ENCODE data around the gene CHRND.

Gene CHRND

GRCh38 chr2:232488097-232488711 lies 37.8 kb upstream of the CHRND start:
- no peak for DNase-seq (ENCODE audit: low spot score)

DNA sequence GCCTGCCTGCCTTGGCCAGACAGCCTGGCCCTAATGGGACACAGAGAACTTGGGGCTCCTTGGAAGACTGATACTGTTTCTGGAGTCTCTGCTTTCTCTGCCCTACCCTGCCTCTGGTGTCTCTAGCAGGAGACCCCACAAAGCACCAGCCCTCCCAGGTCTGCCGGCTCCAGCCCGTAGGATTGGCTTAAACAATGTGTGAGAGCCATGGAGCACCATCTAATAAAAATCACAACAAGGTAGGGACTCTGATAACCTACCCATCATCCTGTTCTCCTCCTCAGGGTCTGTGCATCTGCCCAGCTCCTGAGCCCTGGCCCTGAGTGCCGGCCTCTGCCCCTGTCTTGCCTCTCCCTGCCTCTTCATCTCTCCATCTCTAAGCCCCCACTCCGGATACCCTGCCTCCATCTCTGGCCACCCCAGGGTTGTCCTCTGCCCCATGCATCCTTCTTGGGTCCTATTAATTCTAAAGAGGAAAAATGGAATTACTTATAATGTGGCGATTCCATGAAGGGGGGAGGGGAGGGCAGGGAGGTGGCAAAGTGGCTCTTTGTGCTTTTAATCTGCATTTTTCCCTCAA lies 37.1 kb upstream of the CHRND start:
- DNase-seq (ENCODE audit: low spot score), result no peak

- DNase-seq (ENCODE audit: low spot score), result no peak
Measured at GRCh38 chr2:232489516-232490220, 36.3 kb upstream of the CHRND start.

DNA sequence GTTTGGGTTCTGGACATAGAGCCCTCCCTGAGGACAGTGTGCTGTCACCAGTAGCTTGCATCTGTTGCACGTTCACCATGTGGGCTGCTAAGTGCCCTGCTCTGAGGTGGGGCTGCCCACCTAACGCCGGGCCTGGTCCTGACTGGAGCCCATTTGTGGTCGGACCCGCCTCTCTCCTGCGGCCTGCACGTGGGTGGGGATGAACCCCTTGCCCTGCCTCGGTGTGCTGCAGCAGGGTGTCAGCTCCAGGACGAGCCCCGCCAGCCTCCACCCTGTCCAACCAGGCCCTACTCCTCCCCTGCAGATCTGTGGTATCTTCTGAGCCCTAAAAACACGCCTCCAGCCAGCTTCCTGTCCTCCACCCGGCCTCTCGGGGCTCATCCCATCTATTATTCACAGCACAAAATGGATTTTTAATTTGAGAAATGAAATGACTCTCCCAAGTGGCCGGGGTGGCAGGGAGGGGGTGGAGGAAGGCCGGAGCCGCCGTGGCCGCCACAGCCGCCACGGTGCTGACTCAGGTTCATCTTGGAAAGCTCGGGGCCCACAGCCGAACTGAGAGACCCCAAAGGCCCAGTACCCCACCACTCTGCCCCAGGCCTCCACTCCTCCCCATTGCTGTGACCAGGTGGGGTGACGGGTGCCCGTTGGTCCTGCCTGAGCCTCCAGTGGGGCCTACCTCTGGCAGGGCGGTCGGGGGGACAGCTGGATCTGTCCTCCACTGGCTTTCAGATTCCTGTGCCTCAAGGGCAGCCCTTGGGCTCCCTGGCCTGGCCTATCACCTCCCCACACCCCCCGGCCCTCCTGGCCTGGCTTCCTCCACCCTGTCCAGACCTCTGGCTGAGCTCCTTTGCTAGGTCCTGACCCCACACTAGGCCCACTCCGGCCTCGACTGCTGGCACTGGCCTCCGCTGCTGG lies 35.5 kb upstream of the CHRND start:
- DNase-seq (ENCODE audit: low spot score), result no peak

GRCh38 chr2:232491139-232491780 lies 34.7 kb upstream of the CHRND start:
- DNase-seq (ENCODE audit: low spot score), result no peak

DNA sequence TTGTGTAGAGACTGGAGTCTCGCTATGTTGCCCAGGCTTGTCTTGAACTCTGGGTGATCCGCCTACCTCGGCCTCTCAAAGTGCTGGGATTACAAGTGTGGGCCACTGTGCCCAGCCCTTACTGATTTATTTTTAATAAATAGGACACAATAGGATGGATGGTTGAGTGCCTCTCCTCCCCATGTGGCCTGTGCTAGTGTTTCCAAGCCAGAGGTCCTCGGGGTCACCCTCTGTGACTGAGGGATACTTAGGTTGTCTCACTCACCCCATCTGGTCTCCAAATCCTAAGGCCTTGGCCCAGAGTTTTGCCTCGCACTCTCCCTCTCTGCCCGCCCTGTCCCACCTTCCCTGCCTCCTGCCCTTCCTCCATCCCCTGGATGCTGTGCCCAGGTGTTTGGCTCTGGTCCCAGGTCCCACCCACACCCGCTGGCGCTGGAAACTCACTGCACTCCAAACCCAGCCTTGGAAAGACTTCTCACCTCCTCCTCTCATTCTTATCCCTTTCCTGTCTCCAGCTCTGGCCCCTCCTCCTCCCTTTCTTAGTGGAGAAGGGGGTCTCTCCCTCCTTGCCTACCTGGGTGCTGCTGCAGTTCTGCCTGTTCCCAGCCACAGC lies 33.6 kb upstream of the CHRND start:
- no peak for DNase-seq (ENCODE audit: low spot score)

GRCh38 chr2:232492963-232493700 lies 32.8 kb upstream of the CHRND start:
- DNase-seq (ENCODE audit: low spot score), result no peak

DNA sequence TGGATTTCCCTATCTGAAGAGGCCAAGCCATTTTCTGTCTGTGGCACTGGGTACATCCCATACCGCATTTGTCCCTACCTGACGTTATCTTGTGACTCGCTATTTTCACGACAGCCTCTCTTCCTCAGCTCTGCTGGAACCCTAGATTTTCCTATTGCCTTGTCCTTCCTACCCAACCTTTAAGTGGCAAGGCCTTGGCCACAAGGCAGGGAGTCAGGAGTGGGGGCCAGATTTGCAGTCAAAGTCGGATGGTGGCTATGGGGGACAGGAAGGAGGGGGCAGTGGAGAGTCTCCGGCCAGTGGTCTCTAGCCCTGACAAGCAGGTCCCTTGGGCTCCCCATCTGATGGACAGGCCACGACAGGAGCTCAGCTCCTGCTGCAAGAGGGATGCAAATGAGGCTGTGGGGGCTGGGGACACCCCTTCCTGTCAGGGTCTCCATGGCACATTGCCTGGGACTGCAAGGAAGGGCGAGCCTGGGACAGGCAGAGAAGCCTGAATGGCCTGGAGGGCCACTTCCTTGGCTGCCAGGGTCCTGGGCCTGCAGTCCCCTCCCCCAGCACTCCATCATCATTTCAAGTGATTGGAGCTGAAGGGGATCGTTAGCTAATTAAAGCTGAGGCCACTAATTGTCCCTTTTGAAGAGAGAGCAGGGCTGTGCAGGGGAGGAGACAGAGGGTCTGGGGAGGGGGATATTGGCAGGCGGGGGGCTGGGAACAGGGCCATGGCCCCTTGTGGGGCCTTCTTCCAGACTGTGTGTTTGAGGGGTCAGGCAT lies 32.1 kb upstream of the CHRND start:
- DNase-seq (ENCODE audit: low spot score), result no peak

GRCh38 chr2:232494542-232494941 lies 31.4 kb upstream of the CHRND start:
- DNase-seq (ENCODE audit: low spot score), result no peak

DNA sequence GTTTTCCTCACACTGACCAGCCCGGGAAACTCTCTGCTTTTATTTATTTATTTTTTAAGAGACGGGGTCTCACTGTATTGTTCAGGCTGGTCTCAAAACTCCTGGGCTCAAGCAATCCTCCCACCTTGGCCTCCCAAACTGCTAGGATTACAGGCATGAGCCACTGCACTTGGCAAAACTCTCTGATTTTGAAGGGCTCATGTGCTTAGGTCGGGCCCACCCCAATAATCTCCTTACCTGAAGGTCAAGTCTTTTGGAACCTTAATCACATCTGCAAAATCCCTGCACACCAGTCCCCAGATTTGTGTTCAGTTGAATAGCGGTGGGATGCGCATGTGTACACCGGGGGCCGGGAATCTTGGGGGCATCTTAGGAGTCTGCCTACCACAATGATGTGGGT lies 30.7 kb upstream of the CHRND start:
- no peak for DNase-seq (ENCODE audit: low spot score)

- no peak for DNase-seq (ENCODE audit: low spot score)
Measured at GRCh38 chr2:232496501-232497270, 29.3 kb upstream of the CHRND start.

DNA sequence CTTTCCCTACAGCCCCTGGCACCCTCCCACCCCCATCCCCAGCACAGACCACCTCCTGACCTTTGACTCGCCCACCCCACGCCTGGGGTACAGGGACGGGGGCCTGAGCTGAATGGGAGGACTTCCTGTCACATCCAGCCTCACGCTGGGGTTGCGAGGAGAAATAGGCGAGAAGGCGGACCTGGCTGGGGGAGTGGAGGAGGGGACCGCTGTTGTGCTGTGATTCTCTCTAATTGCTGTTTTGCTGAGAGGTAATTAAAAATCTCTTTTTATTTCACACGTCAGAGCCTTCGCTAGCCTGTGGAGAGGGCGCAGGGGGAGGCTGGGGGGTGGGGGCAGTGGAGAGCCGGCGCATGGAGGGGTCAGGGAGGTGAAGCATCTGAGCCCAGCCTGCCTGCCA lies 28.6 kb upstream of the CHRND start:
- no peak for DNase-seq (ENCODE audit: low spot score)

- no peak for DNase-seq (ENCODE audit: low spot score)
Measured at GRCh38 chr2:232498452-232498851, 27.5 kb upstream of the CHRND start.

- DNase-seq (ENCODE audit: low spot score), result no peak
Measured at GRCh38 chr2:232501331-232501771, 24.6 kb upstream of the CHRND start.

GRCh38 chr2:232501794-232502390 lies 24.1 kb upstream of the CHRND start:
- DNase-seq (ENCODE audit: low spot score), result no peak

DNA sequence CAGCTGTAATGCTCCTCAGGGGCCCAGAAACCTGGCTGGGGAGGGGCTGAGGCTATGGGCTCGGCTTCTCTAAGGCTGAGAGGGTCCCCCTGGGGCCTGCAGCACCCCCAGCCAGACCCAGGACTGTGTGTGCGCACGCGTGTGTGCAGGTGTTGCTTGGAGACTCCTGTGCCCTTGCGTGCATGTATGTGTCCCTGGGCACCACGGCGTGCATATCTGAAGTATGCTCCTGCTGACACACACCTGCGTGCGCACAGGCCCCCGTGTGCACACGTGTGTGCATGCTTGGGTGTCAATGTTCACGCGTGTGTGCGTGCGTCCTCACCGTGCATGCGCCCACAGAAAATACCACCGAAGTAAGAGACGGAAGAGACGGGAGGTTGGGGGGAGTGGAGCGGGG lies 23.4 kb upstream of the CHRND start:
- DNase-seq (ENCODE audit: low spot score), result no peak

DNA sequence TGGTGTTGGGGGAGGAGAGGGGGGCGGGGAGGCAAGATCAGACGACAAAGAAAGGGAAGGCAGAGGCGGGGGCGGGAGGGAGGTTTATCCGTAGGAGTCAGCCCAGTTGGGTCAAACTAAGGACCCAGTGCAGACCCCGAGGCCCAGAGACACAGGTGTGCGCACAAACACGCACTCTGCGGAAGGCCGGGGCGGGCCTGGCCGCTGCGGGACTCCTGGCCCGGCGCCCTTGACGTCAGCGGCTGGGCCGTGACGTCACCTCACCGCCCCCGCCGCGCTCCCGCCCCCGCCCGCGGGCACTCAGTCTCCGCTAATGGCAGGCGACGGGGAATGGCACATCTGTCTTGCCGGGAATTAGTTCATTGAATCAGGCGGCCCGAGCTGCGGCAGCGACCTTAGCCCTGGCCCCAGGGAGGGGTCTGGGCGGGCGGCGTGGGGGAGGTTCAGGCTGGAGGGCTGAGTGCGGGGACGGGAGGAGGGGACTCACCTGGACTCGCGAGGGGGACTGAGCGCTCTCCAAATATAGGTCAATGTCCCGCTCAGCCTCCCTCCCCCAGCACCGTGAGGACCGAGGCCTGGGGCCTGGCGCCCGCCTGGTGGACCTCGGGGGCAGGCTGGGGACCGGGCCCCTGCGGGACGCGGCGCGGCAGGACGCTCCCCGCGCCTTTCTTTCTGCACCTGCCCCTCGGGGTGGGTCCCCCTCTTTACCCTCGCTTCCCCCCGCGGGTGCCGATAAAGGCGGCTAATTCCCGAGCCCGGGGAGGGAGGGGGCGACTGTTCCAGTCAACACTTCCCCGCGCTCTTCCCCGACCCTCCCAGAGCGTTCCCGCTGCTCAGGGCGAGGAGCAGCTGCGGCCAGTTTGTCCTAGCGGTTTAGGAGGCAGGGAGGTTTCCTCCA lies 22.8 kb upstream of the CHRND start:
- DNase-seq (ENCODE audit: low spot score), result no peak

- no peak for DNase-seq (ENCODE audit: low spot score)
Measured at GRCh38 chr2:232503809-232504323, 22.1 kb upstream of the CHRND start.

All from hepatic stellate cell (primary cell).